IPS-20b (cell line): ENCODE data around the gene CALML3.

Source experiments
- H3K27ac ChIP-seq: one replicate; pipeline ENCODE4 v1.5.1; 2013; ENCODE audit warnings: low read length
- H3K27me3 ChIP-seq: 2 replicates; pipeline ENCODE4 v1.6.1; 2013; ENCODE audit warnings: mild to moderate bottlenecking, low read length, inconsistent platforms; ENCODE audit not compliant: insufficient read depth
- H3K36me3 ChIP-seq: 2 replicates; pipeline ENCODE4 v1.6.1; 2013; ENCODE audit warnings: low read depth, mild to moderate bottlenecking, inconsistent platforms, low read length, moderate library complexity; ENCODE audit not compliant: insufficient read depth
- H3K4me1 ChIP-seq: 2 replicates; pipeline ENCODE4 v1.6.1; 2013; ENCODE audit warnings: mild to moderate bottlenecking, control low read depth, inconsistent platforms, low read length, moderate library complexity; ENCODE audit not compliant: insufficient read depth
- H3K4me3 ChIP-seq: 2 replicates; pipeline ENCODE4 v1.5.1; 2013; ENCODE audit warnings: mild to moderate bottlenecking, low read length, inconsistent platforms
- H3K9ac ChIP-seq: 2 replicates; pipeline ENCODE4 v1.6.1; 2013; ENCODE audit warnings: low read depth, mild to moderate bottlenecking, inconsistent platforms, low read length, moderate library complexity
- H3K9me3 ChIP-seq: 2 replicates; pipeline ENCODE4 v1.6.1; 2013; ENCODE audit warnings: mild to moderate bottlenecking, low read depth, low read length, inconsistent platforms; ENCODE audit not compliant: insufficient read depth

Gene CALML3

DNA sequence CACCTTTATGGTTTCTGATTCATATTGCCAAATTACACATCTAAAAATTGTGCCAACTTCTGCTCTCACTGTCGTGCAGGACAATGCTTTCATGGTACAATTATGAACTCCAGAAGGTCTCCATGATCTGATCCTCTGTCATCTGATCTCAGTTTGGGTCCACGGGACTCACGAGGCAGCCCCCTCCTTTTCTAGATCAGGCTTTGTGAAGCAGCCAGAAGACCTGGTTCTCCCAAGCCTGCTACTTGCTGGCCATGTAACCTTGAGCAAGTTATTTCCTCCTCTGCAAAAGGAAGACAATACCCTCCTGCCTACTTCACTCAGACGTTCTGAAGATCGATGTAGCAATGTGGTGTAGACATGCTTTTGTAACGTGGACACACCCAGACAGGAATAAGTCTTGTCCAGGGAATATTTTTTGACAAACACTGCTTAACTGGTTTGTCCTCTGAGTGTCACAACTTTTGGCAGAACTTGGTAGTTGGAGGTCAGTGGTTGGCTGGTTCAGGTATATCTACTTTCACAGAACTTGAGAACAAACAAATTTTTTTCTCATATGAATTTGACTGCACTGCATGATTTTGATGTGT, 19.6 kb downstream of the CALML3 start:
- Histone ChIP-seq H3K9ac (no peak overlapping the region), H3K36me3 (no peaks in the 10 kb centered on the region), H3K4me3 (no peak overlapping the region), H3K27me3 (no peaks in the 10 kb centered on the region), H3K4me1 (no peaks in the 10 kb centered on the region; the same call in 1 of the 2 replicates), H3K27ac (no peak overlapping the region), H3K9me3 (peaks cover 10% of the 10 kb centered on the region)

DNA sequence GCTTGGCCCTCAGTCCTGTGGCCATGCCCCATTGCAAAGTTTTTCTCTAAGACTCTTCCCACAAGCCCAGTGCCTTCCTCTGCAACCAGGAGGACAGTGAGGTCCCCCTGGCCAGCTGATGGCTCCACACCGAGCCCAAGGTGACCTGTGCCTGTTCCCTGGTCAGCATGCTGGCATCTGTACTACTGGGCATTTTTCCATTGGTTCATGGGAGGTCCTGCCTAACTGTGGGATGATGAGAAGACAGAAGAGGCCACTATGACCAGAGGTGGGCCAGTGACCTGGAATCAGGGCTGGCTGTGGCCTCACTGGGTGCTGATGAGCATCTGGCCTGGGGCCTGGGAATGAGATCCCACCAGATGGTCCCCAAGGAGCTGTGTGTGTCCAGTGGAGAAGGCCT, 20.2 kb downstream of the CALML3 start:
- no peaks in the 10 kb centered on the region for H3K27me3 ChIP-seq
- no peak overlapping the region for H3K4me3 ChIP-seq
- H3K9ac ChIP-seq, result no peak overlapping the region
- H3K9me3 ChIP-seq, result peaks cover 10% of the 10 kb centered on the region
- H3K27ac ChIP-seq, result no peak overlapping the region
- H3K4me1 ChIP-seq, result no peaks in the 10 kb centered on the region; the same call in 1 of the 2 replicates
- H3K36me3 ChIP-seq, result no peaks in the 10 kb centered on the region

DNA sequence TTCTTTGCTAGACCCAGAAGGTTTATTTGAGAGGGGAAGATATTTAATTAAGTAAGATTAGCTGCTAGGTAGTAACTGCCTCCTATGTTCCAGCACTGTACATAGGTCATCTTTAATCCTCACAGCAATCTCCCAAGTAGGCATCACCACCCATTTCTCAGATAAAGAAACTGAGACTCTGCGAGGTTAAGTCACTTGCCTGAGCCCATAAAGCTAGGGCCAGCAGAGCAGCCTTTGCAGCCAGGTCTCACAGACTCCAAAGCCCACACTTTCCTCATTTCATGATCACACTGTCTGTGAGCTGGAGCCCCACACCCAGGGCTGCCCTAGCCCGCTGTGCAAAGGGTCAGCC, 20.6 kb downstream of the CALML3 start:
- Histone ChIP-seq H3K4me1 (no peaks in the 10 kb centered on the region; the same call in 1 of the 2 replicates), H3K4me3 (no peak overlapping the region), H3K9ac (no peak overlapping the region), H3K27ac (no peak overlapping the region), H3K9me3 (peaks cover 10% of the 10 kb centered on the region), H3K36me3 (no peaks in the 10 kb centered on the region), H3K27me3 (no peaks in the 10 kb centered on the region)

DNA sequence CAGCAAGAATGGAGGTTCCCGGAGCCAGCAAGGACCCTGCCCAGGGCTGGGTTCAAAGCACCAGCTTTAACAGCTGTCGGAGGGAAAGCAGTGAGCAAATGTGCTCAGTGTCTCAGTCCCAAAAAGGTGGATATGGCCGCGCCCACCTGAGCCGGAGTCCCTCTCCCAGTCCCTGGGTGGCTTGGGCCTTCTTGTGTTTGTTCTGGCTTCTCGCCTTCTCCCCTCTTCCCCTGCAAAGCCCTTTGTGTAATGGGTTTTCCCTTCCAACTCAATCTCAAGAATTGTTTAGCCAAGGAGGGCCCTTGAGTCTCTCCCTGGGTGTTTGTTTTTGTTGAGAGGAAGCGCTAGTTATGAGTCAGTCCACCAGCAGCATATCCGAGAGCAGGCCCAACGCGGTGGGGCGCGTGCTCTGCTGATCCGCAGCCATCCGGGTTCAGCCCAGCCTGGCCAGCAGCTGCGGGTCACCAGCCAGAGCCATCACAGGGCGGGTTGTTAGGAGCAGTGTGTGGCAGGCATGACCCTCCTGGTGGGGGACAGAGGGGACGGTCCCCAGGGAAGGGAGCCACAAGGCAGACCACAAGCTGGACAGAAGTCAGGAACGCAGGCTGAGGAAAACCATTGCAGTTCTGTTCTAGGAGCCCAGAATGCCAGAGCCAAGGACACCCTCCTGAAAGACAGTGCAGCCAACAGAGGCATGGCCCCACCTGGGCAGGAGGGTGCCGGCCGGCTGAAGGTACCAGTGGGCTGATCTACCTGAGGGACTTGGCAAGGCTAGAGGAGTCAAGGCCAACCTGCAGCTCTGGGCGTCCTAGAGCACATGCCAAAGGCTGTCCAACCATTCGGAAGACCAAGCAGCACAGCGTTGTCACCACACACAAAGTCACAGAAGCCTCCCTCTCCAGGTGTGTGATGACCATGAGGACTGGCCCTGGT, 21.3 kb downstream of the CALML3 start:
- H3K4me3 ChIP-seq, result no peak overlapping the region
- peaks cover 10% of the 10 kb centered on the region for H3K9me3 ChIP-seq
- no peak overlapping the region for H3K9ac ChIP-seq
- no peaks in the 10 kb centered on the region for H3K27me3 ChIP-seq
- no peak overlapping the region for H3K27ac ChIP-seq
- H3K36me3 ChIP-seq, result no peaks in the 10 kb centered on the region
- no peaks in the 10 kb centered on the region; the same call in 1 of the 2 replicates for H3K4me1 ChIP-seq

DNA sequence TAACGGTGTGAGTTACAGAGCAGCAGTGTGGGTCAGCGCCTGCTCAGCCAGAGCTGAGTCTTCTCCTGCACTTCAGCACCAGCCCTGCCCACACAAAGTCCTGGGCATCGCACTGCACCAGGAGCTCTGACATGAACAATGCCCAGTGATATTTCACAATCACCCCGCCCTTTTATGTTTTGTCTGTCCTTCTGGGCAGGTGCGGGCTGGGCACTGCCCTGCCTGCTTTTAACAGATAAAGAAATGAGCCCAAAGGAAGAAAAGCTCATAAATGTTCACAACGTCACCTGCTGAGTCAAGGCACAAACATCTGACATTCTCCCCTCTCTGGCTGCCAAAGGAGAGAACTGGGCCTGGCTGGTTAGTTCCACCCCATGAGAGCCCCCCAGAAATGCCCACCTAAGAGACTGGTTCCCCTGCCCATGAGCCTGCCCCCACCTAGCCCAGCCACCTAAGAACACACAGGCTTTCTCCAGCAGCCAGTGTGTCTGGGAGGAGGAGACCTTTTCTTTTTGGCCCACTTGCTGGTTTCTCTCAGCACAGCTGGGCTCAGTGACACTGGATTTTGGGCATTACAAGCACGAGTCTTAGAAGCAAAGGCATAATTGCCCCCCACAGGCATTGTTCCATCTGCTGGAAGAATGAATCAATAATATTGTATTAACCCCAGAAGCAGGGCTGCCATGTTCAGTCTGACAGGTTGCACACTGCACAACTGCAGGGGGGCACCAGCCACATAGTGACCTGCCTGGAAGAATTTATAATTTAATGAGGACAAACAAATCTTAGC, 22.3 kb downstream of the CALML3 start:
- Histone ChIP-seq H3K4me3 (no peak overlapping the region), H3K27me3 (no peaks in the 10 kb centered on the region), H3K4me1 (no peaks in the 10 kb centered on the region; the same call in 1 of the 2 replicates), H3K36me3 (no peaks in the 10 kb centered on the region), H3K9me3 (peaks cover 8% of the 10 kb centered on the region), H3K9ac (no peak overlapping the region), H3K27ac (no peak overlapping the region)

DNA sequence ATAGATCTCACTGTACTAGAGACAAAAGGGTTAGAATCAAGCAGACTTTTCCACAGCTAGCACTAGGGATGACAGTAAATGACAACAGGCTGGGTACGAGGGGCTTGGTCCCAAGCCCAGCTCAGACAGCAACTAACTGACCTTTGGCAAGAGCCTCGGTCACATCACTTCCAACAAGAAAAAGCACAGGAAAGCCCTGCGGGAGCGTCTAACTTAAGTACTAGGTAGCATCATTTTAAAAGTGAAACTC, 22.8 kb downstream of the CALML3 start:
- no peak overlapping the region for H3K4me3 ChIP-seq
- 0 out of 2 replicates have a peak, but pooled peaks cover 4% of the 10 kb centered on the region for H3K9me3 ChIP-seq
- no peak overlapping the region for H3K27ac ChIP-seq
- no peak overlapping the region for H3K9ac ChIP-seq
- no peaks in the 10 kb centered on the region for H3K36me3 ChIP-seq
- no peaks in the 10 kb centered on the region; the same call in 1 of the 2 replicates for H3K4me1 ChIP-seq
- H3K27me3 ChIP-seq, result no peaks in the 10 kb centered on the region

DNA sequence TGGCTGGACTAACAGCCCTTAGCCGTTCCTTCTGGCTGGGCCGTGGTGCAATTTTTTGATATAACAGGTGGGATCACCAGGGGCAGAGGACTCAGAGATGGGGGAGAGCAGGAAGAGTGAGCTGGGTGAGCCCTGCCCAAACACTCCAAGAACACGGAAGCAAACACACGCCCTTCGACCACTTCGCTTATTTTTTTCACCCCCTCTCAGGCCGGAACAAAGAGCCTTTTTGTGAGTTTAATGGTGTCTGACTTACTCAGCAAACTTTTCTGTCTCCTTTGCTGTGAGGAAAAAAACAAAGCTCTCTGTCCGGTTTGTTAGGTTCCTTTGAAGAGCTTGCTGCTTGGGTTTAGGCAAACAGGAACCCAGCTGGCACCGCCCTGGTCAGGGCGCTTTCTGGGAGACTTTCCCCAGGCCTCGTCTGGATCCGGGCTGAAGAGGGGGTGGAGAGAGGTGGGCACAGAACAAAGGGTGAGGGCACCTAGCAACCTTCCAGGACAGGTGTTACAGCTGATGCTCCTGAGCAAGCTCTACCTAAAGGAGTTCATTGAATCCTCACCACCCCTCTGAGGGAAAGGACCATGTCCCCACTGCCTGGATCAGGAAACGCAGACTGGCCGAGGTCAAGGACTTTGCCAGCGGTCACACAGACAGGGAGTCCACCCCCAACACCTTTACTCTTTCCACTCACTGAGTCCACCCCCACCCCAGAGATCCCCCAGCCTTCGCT, 23.3 kb downstream of the CALML3 start:
- Histone ChIP-seq H3K27ac (no peak overlapping the region), H3K4me3 (no peak overlapping the region), H3K36me3 (no peaks in the 10 kb centered on the region), H3K9ac (no peak overlapping the region), H3K4me1 (no peaks in the 10 kb centered on the region; the same call in 1 of the 2 replicates), H3K27me3 (no peaks in the 10 kb centered on the region), H3K9me3 (no peaks in the 10 kb centered on the region)

DNA sequence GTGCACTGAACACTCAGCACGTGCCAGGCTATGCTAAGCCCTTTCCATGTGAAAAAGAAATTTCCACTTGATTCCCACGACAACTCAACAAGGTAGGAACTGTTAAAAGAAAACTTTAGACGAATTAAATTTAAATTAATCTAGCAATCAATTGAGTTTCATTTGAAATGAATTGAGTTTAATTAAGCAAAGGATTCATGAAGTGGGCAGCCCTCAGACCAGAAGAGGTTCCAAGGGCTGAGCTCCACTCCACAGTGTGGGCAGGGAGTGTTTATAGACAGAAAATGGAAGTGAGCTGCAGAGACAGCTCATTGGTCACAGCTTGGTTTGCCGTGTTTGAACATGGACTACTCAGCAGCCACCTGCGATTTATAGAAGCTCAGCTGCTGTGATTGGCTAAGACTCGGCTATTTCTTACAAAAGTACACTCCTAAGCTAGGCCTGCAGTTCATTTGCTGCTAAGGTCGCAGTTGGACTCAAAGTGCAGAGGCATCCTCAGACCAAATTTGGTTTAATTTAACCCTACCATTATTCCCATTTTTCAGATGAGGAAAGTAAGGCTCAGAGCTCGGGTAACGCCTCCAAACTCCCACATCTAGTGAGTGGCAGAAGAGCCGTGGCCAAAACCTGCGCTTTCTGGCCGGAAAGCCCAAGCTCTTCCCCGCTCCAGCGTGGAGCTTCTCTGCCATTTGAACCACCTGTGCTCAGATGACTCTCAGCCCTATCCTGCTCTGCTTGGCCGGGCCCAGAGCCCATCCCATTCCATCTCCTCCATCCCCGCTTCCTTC, 24.9 kb downstream of the CALML3 start:
- Histone ChIP-seq H3K9me3 (no peaks in the 10 kb centered on the region), H3K4me1 (no peaks in the 10 kb centered on the region; the same call in 1 of the 2 replicates), H3K36me3 (no peaks in the 10 kb centered on the region), H3K9ac (no peak overlapping the region), H3K4me3 (no peak overlapping the region), H3K27me3 (no peaks in the 10 kb centered on the region), H3K27ac (no peak overlapping the region)

DNA sequence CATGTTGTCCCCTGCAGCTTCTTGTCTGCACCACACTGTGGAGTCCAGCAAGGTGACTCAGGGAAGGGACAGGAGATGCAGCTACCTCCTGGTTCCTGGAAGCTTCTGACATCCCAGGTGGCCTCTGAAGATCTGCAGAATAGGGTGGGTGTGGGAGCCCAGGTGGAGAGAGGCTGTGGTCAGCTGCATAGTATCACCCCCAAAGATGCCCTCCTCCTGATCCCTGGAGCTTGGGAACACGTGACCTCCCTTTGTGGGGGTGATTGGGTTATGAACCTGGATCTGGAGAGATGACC, 25.4 kb downstream of the CALML3 start:
- H3K27ac ChIP-seq, result no peak overlapping the region
- H3K4me1 ChIP-seq, result no peaks in the 10 kb centered on the region; the same call in 1 of the 2 replicates
- no peak overlapping the region for H3K4me3 ChIP-seq
- no peaks in the 10 kb centered on the region for H3K36me3 ChIP-seq
- no peak overlapping the region for H3K9ac ChIP-seq
- no peaks in the 10 kb centered on the region for H3K9me3 ChIP-seq
- H3K27me3 ChIP-seq, result no peaks in the 10 kb centered on the region

DNA sequence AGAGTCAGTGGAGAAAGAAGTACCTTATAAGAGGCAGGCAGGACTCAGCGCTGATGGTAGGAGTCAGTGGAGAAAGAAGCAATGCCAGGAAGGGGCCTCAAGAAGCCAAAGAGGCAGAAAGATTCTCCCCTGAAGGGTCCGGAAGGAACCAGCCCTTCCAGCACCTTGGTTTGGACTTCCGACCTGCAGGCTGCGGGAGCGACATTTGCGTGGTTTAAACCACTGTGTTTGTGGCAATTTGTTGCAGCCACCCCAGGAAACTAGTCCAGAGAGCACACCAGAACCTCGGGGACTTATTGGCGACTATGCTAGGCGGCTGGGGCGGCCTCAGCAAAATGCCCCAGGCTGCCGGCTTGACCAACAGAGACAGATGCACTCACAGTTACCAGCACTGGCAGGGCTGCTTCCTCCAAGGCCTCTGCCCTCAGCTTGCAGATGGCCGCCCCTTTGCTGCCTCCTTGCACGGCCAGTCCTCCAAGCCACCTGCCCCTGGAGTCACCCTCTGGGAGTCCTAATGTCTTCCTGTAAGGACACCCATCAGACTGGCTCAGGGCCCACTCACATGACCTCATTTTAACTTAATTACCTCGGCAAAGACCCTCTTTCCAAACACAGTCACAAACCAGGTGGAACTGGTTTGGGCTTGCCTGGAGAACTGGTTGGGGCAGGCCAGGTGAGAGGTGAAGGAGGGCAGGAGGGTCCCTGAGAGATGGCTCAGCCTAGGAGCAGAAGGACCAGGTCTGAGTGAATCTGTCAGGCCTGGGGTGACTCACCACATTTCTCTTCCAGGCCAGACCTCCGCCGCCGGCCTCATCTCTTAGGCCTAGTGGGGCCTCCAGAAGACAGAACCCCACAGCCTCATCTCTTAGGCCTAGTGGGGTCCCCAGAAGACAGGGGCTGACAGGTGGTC, 26.1 kb downstream of the CALML3 start:
- Histone ChIP-seq H3K36me3 (no peaks in the 10 kb centered on the region), H3K9ac (no peak overlapping the region), H3K4me1 (no peaks in the 10 kb centered on the region; the same call in 1 of the 2 replicates), H3K27ac (no peak overlapping the region), H3K27me3 (no peaks in the 10 kb centered on the region), H3K9me3 (no peaks in the 10 kb centered on the region), H3K4me3 (no peak overlapping the region)
